Measurements from ENCODE around the gene WDHD1.

Gene WDHD1

DNA sequence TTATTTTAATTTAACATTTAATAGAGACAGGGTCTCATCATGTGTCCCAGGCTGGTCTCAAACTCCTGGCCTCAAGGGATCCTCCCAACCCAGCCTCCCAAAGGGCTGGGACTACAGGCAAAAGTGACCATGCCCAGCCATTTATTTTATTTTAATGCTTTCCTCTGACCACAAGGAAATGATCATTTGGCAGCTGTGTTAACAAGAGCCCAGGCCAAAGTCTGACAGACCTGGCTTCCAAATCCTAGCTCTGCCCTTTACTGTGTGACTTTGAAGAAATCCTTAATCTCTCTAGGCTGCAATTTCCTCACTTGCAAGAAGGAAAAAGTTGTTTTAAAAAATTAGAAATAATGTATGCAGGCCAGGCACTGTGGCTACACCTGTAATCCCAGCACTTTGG, 107.6 kb downstream of the WDHD1 start:
- Histone ChIP-seq H4K20me1 (ENCODE audit: insufficient read depth, low read length) (no peaks in the 10 kb centered on the region), H3K9me3 (replicated peaks; ENCODE audit: insufficient read depth, low read length) (no peaks in the 10 kb centered on the region), H3K9ac (ENCODE audit: low read length) (no peak overlapping the region), H3K4me1 (ENCODE audit: low read length) (no peaks in the 10 kb centered on the region), H3K4me2 (ENCODE audit: low read depth, low read length) (no peak overlapping the region), H3K79me2 (ENCODE audit: low read length) (no peaks in the 10 kb centered on the region), H3K27ac (ENCODE audit: low read length) (no peak overlapping the region), H3K27me3 (replicated peaks; ENCODE audit: insufficient read depth, low read length) (no peaks in the 10 kb centered on the region), H3F3A (ENCODE audit: insufficient read depth, low read length) (no peaks in the 10 kb centered on the region), H3K9me2 (replicated peaks; ENCODE audit: insufficient read depth, low read length) (no peaks in the 10 kb centered on the region), H3K36me3 (replicated peaks; ENCODE audit: insufficient read depth, low read length) (no peaks in the 10 kb centered on the region), H2AFZ (ENCODE audit: low read length) (no peak overlapping the region), H3K4me3 (ENCODE audit: low read length) (no peak overlapping the region)
- no peak for DNase-seq
- TF ChIP-seq, protein P1, sequence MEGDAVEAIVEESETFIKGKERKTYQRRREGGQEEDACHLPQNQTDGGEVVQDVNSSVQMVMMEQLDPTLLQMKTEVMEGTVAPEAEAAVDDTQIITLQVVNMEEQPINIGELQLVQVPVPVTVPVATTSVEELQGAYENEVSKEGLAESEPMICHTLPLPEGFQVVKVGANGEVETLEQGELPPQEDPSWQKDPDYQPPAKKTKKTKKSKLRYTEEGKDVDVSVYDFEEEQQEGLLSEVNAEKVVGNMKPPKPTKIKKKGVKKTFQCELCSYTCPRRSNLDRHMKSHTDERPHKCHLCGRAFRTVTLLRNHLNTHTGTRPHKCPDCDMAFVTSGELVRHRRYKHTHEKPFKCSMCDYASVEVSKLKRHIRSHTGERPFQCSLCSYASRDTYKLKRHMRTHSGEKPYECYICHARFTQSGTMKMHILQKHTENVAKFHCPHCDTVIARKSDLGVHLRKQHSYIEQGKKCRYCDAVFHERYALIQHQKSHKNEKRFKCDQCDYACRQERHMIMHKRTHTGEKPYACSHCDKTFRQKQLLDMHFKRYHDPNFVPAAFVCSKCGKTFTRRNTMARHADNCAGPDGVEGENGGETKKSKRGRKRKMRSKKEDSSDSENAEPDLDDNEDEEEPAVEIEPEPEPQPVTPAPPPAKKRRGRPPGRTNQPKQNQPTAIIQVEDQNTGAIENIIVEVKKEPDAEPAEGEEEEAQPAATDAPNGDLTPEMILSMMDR (IDR thresholded peaks at IDR 0.05; ENCODE audit: low read length) = no peak
- no peak for TF ChIP-seq EZH2 (optimal IDR thresholded peaks at IDR 0.05; ENCODE audit: low read depth, low read length)
- TF ChIP-seq EZH2phosphoT487 (IDR thresholded peaks at IDR 0.05; ENCODE audit: low read length) = no peak

DNA sequence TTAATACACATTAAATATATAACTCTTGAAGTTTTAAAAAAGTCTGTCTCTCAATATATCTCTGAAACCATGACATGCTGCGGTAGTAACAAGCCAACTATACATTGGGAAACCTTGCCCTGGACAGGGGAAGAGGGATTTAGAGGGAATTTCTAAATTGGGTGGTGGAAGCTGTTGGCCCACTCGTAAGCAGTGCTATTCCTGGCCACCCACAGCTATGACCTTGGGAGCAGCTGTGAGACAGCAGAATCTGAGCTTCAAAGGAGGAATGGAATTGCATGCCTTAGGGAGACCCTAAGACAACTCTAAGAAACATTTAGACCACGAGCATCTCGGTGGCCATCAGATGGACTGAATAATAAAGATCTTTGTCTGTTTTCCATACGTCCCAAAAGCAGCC, 108.5 kb downstream of the WDHD1 start:
- no peaks in the 10 kb centered on the region for H4K20me1 ChIP-seq (ENCODE audit: insufficient read depth, low read length)
- H2AFZ ChIP-seq (ENCODE audit: low read length) = no peak overlapping the region
- H3F3A ChIP-seq (ENCODE audit: insufficient read depth, low read length) = no peaks in the 10 kb centered on the region
- no peaks in the 10 kb centered on the region for H3K4me1 ChIP-seq (ENCODE audit: low read length)
- no peak overlapping the region for H3K27ac ChIP-seq (ENCODE audit: low read length)
- H3K9ac ChIP-seq (ENCODE audit: low read length) = no peak overlapping the region
- no peaks in the 10 kb centered on the region for H3K27me3 ChIP-seq (replicated peaks; ENCODE audit: insufficient read depth, low read length)
- no peaks in the 10 kb centered on the region for H3K79me2 ChIP-seq (ENCODE audit: low read length)
- H3K36me3 ChIP-seq (replicated peaks; ENCODE audit: insufficient read depth, low read length) = no peaks in the 10 kb centered on the region
- H3K4me2 ChIP-seq (ENCODE audit: low read depth, low read length) = no peak overlapping the region
- H3K9me3 ChIP-seq (replicated peaks; ENCODE audit: insufficient read depth, low read length) = no peaks in the 10 kb centered on the region
- no peak for DNase-seq
- H3K4me3 ChIP-seq (ENCODE audit: low read length) = no peak overlapping the region
- H3K9me2 ChIP-seq (replicated peaks; ENCODE audit: insufficient read depth, low read length) = no peaks in the 10 kb centered on the region
- TF ChIP-seq, protein P1 (IDR thresholded peaks at IDR 0.05; ENCODE audit: low read length) = no peak
- TF ChIP-seq EZH2 (optimal IDR thresholded peaks at IDR 0.05; ENCODE audit: low read depth, low read length) (no peak), EZH2phosphoT487 (IDR thresholded peaks at IDR 0.05; ENCODE audit: low read length) (no peak)

DNA sequence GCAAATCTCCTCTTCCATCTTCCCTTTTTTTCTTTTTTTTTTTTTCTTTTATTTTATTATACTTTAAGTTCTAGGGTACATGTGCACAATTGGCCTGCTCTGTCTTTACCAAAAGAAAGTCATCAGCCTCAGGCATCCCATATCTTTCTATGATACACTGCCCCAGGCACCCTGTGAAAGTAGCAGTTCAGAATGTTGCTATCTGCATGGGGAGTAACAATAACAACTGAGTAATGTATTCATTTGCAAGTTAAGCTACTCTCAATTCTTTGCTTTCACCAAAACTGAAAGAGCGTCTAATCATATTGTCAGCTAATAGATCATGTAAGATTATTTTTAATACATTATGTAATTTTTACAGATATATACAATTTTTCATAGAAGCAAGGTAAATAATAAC, 110.8 kb downstream of the WDHD1 start:
- Histone ChIP-seq H4K20me1 (ENCODE audit: insufficient read depth, low read length) (no peaks in the 10 kb centered on the region), H3K4me2 (ENCODE audit: low read depth, low read length) (no peak overlapping the region), H3K9me2 (replicated peaks; ENCODE audit: insufficient read depth, low read length) (no peaks in the 10 kb centered on the region), H3K79me2 (ENCODE audit: low read length) (no peaks in the 10 kb centered on the region), H3K9ac (ENCODE audit: low read length) (no peak overlapping the region), H3K27me3 (replicated peaks; ENCODE audit: insufficient read depth, low read length) (no peaks in the 10 kb centered on the region), H3K4me3 (ENCODE audit: low read length) (no peak overlapping the region), H3K36me3 (replicated peaks; ENCODE audit: insufficient read depth, low read length) (no peaks in the 10 kb centered on the region), H3F3A (ENCODE audit: insufficient read depth, low read length) (no peaks in the 10 kb centered on the region), H3K27ac (ENCODE audit: low read length) (no peak overlapping the region), H3K4me1 (ENCODE audit: low read length) (no peaks in the 10 kb centered on the region), H3K9me3 (replicated peaks; ENCODE audit: insufficient read depth, low read length) (no peaks in the 10 kb centered on the region), H2AFZ (ENCODE audit: low read length) (no peak overlapping the region)
- no peak for DNase-seq
- no peak for TF ChIP-seq EZH2 (optimal IDR thresholded peaks at IDR 0.05; ENCODE audit: low read depth, low read length)
- TF ChIP-seq, protein P1 (IDR thresholded peaks at IDR 0.05; ENCODE audit: low read length) = no peak
- no peak for TF ChIP-seq EZH2phosphoT487 (IDR thresholded peaks at IDR 0.05; ENCODE audit: low read length)
